ENCODE data around the gene SCFD1.
"Not testable (repeated sequence)": the region's sequence is repeated elsewhere in the genome, so short reads cannot be mapped to it uniquely, and the experiment has no call there.

The SCFD1 gene

DNA sequence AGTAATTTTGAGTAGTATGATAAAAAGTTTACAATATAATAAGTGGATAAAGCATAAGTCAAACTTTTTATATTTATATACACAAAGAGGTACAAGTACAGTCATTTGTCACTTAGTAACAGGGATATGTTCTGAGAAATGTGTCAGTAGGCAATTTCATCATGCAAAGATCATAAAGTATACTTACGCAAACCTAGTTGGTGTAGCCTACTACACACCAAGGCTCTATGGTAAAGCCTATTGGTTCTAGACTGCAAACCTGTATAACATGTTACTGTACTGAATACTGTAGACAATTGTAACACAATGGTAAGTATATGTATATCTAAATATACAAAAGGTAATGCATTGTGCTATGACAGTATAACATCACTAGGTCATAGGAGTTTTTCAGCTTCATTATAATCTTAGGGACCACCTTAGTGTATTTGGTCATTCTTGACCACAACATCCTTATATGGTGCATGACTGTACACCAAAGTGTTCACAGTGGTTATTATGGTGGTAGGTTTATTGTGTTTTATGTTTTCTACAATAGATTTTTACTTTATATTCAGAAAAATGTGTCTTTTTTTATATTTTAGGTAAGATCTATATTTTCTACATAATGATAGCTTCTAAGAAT is 14.9 kb upstream of the SCFD1 start:
- DNase-seq = no peak
- intact Hi-C loops (cut with DNase I) = no loop called here

GRCh38 chr14:30608533-30609006 is 13.5 kb upstream of the SCFD1 start:
- intact Hi-C loops (cut with DNase I) = no loop called here
- DNase-seq = peak in 1 of 10 donors; percentile 16

DNA sequence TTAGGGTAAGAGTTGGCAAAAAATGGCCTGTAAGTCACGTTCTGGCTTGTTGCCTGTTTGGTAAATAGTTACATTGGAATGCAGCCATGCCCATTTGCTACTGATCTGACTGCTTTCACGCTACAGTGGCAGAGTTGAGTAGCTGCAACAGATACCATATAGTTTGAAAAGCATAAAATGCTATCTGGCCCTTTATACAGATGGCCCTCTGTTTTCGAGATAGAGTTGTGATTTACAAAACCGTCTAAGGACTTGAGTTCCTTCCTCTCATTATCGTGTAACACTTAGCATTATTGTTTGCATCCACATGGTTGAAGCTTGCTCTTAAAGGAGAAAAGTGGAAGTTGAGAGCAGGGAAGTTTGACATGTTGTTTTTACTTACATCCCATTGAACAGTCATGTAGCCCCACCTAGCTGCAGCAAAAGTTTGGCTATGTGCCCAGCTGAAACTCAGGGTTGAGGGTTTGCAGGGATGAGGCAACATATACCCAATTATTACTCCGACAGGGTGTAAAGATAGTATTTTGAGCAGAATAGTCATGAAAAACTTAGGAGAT is 11.3 kb upstream of the SCFD1 start:
- DNase-seq = peak in 6 of 10 donors; percentile 13 to 86 (median 38)
- intact Hi-C loops (cut with DNase I) = loop anchor here (5.0 kb wide), 1 partner anchor 234 kb away; no protein-coding TSS in a partner anchor

DNA sequence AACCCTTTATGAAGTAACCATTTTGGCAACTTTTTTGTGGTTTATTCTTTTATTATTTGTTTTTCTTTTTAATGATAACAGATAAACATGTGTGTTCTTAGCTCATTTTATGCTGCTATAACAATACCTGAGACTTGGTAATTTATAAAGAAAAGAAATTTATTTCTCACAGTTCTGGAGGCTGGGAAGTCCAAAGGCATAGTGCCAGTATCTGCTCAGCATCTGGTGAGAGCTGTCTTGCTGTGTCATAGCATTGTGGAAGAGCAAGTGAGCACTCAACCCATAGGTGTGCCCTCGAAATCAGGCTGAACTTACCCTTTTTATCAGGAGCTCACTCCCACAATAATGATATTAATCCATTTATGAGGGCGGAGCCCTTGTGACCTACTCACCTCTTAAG is 8.0 kb upstream of the SCFD1 start:
- no peak for DNase-seq
- intact Hi-C loops (cut with DNase I) = loop anchor here (5.0 kb wide), 1 partner anchor 237 kb away; no protein-coding TSS in a partner anchor

- no peak for DNase-seq
- intact Hi-C loops (cut with DNase I) = no loop called here
Observed at GRCh38 chr14:30620178-30620577, 1.9 kb upstream of the SCFD1 start.

- DNase-seq = peak in 1 of 10 donors; percentile 17
- intact Hi-C loops (cut with DNase I) = no loop called here
Observed at GRCh38 chr14:30621354-30621939, 672 bp upstream of the SCFD1 start.

DNA sequence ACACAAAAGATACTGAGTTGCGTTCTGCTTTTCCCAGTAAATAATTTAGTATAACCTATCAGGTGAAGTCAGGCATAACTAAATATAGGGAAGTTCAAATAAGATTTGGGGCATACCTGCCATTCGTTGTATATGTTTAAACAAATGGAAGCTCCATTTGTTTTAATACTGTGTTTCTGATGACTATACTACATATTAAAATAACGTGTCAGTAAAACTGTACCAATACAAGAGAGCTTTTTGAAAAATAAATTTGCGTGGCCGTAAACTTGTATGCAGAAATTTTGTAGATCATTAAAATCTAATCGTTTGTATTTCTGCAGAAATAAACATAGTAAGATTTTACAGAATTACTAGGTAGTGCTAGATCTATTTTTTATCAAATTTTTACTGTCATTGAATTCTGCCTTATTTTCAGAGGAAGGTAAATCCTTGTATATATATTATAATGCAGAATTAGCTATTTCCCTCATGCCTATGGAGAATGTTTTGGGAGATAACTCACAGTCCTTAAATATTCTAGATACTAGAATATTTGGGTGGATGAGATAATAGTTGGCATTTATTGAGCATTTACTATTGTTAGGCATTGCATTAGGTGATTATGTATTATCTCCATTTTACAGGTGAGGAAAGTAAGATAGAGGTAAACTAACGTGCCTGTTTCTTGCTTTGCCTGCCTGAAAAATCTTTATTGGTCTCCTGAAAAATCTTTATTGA is 1.5 kb downstream of the SCFD1 start:
- intact Hi-C loops (cut with DNase I) = no loop called here
- DNase-seq = no peak

DNA sequence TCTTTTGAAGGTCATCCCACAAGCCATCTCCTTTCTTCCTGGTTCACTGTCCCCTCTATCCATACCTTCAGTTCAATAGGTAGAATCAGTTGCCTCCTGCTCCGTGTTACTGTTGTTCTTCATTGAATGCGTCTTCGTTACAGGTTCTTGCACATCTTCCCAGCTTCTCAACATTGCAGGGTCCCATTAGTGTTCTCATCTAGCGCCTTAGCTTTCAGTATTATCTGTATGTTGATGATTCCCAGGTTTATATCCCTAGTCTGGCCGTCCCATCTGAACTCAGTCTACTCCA is 2.0 kb downstream of the SCFD1 start:
- DNase-seq = no peak
- intact Hi-C loops (cut with DNase I) = no loop called here

- intact Hi-C loops (cut with DNase I) = no loop called here
- no peak for DNase-seq
Observed at GRCh38 chr14:30625533-30625932, 3.4 kb downstream of the SCFD1 start.

DNA sequence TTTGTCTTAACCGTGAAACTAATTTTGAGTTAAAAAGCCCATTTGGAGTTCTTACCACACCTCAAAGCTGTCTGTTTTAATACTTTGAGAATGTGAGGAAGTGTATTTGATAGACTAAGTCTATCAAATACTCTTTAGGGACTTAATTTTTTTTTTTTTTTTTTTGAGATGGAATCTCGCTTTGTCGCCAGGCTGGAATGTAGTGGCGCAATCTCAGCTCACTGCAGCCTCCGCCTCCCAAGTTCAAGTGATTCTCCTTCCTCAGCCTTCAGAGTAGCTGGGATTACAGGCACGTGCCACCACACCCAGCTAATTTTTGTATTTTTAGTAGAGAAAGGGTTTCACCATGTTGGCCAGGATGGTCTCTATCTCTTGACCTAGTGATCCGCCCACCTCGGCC is 7.3 kb downstream of the SCFD1 start:
- intact Hi-C loops (cut with DNase I) = not testable (repeated sequence)
- peak in 1 of 10 donors; percentile 23 for DNase-seq

DNA sequence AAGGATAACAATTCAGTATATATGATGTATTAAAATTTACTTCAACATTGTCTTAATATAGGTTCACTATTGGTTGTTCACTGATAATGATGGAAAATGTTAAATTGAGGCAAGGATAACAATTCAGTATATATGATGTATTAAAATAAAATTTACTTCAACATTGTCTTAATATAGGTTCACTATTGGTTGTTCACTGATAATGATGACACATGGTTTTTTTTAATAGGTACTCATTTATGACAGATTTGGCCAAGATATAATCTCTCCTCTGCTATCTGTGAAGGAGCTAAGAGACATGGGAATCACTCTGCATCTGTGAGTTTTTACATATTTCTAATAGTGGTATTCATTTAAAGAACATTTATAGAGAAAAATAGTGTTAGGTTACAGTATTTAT is 8.1 kb downstream of the SCFD1 start:
- DNase-seq = no peak
- intact Hi-C loops (cut with DNase I) = no loop called here

GRCh38 chr14:30632730-30633129 is 10.6 kb downstream of the SCFD1 start:
- intact Hi-C loops (cut with DNase I) = no loop called here
- no peak for DNase-seq

GRCh38 chr14:30638926-30639325 is 16.8 kb downstream of the SCFD1 start:
- no peak for DNase-seq
- intact Hi-C loops (cut with DNase I) = no loop called here

DNA sequence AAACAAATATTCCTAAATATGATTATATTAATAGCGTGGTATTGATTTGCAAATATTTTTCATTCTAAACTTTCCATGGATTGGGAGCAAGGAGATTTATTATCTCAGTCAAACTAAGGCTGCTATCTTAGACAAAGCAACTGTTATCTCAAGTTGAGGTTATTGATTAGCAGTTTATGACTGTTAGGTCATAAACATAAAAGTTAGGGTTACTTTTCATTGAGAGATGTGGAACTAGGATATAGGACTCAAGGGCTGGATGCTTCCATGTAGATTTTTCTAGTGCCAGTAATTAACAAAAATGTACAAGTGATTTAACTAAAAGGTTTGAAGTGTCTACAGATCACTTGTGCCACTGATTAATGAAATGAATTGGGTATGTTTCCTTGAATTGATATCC is 19.1 kb downstream of the SCFD1 start:
- intact Hi-C loops (cut with DNase I) = no loop called here
- no peak for DNase-seq

DNA sequence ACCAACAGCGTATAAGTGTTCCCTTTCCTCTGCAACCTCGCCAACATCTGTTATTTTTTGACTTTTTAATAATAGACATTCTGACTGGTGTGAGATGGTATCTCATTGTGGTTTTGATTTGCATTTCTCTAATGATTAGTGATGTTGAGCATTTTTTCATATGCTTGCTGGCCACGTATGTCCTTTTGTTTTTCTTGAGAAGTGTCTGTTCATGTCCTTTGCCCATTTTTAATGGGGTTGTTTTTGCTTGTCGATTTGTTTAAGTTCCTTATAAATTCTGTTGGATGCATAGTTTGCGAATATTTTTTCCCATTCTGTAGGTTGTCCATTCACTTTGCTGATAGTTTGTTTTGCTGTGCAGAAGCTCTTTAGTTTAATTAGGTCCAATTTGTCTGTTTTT is 22.3 kb downstream of the SCFD1 start:
- DNase-seq; intact Hi-C loops (cut with DNase I): not testable (repeated sequence)

DNA sequence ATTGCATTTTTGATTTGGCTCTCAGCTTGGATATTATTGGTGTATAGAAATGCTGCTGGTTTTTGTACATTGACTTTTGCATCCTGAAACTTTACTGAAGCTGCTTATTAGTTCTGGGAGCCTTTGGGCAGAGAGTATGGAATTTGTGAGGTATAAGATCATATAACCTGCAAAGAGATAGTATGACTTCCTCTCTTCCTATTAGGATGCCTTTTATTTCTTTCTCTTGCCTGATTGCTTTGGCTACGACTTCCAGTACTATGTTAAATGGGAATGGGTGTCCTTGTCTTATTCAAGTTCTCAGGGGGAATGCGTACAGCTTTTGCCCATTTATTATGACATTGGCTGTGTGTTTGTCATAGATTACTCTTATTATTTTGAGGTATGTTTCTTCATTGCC is 23.5 kb downstream of the SCFD1 start:
- DNase-seq = no peak
- intact Hi-C loops (cut with DNase I) = no loop called here

GRCh38 chr14:30648471-30648870 is 26.4 kb downstream of the SCFD1 start:
- no peak for DNase-seq
- intact Hi-C loops (cut with DNase I) = no loop called here

DNA sequence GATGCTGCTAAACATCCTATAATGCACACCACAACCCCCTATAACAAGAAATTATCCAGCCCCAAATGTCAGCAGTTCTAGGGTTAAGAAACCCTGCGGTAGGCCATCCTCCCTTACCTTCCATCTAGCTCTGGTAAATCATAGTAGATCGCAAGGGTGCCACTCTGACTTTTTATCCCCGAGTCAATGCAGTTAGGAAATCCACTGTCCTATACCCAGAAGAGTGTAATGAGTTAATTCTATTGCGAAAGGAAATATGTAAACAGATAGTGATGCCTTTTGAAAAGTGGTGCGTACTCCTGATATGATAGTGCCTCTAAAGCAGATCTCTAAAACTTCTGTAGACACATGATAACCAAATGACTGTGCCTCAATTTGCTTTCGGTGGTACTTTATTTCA is 29.8 kb downstream of the SCFD1 start:
- no peak for DNase-seq
- intact Hi-C loops (cut with DNase I) = no loop called here

DNA sequence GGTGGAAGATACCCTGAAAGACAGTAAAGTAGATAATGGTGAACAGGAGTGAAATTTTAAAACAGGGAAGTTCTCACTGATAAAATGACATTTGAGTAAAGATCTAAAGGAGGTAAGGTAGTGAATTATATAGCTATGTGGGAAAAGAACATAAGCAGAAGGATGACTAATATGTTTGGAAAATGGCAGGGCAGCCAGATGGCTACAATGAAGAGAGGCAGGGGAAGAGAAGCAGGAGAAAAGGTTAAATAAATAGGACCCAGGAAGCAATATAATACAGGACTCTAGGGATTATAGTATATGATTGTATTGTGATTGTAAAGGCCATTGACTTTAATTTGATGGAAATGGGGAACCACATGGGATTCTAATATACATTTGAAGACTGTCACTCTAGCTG is 33.0 kb downstream of the SCFD1 start:
- intact Hi-C loops (cut with DNase I) = no loop called here

DNA sequence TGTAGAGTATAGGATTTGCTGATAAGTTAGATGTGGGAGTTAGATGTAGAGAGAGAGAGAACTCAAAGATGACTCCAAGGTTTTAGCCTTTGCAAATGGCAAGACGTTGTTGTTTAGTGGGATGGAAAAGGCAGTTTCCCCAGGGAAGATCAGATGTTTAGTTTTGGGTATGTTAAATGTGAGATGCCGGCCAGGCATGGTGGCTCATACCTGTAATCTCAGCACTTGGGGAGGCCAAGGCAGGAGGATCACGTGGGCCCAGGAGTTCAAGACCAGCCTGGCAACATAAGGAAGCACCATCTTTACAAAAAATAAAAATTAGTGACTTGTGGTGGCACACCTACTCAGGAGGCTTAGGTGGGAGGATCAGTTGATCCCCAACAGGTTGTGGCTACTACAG is 33.5 kb downstream of the SCFD1 start:
- intact Hi-C loops (cut with DNase I) = loop anchor here (2.0 kb wide), 1 partner anchor 251 kb away; no protein-coding TSS in a partner anchor
- peak in 1 of 10 donors; percentile 54 for DNase-seq

More for the DNA sequence above, 33.0 kb downstream of the SCFD1 start:
- no peak for DNase-seq

DNA sequence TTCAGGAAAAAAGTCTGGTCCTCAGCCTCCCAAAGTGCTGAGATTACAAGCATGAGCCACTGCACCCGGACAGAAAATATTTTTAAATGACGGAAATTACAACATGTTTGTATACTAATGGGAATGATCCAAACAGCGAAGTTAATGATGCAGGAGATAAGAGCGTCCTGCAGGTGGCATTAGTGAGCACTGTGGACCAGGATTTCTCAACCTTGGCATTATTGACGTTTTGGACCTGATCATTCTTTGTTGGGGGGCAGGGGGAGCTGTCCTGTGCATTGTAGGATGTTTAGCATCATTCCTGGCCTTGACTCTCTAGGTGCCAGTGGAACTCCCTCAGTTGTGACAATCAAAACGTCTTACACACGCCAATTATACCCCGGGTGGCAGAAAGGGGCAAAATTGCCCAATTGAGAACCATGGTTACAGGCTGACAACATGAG is 34.1 kb downstream of the SCFD1 start:
- intact Hi-C loops (cut with DNase I) = loop anchor here (2.0 kb wide), 1 partner anchor 251 kb away; no protein-coding TSS in a partner anchor
- DNase-seq = peak in 4 of 10 donors; percentile 6 to 57 (median 18)
